Sigmoid colon (tissue), 3 donors: Measurements from ENCODE around the gene SDCCAG8.

ENCODE experiments used
- POLR2A ChIP-seq, 2 donors: fragments of 450-650 bp; IDR thresholded peaks; one replicate each; pipeline ENCODE4 v1.6.1; 2016; ENCODE audit warnings: antibody characterized with exemption in 2 of 2, mild to moderate bottlenecking in 2 of 2, moderate library complexity in 2 of 2
- TF ChIP-seq, protein P1 (sequence below), 4 experiments: fragments of 450-650 bp in 3 of 4; fragments of 200-600 bp in 1 of 4; IDR thresholded peaks; one replicate each; pipeline ENCODE4 v1.5.1; 2016 to 2019; ENCODE audit warnings: antibody characterized with exemption in 4 of 4, mild to moderate bottlenecking in 3 of 4, moderate library complexity in 2 of 4

DNA sequence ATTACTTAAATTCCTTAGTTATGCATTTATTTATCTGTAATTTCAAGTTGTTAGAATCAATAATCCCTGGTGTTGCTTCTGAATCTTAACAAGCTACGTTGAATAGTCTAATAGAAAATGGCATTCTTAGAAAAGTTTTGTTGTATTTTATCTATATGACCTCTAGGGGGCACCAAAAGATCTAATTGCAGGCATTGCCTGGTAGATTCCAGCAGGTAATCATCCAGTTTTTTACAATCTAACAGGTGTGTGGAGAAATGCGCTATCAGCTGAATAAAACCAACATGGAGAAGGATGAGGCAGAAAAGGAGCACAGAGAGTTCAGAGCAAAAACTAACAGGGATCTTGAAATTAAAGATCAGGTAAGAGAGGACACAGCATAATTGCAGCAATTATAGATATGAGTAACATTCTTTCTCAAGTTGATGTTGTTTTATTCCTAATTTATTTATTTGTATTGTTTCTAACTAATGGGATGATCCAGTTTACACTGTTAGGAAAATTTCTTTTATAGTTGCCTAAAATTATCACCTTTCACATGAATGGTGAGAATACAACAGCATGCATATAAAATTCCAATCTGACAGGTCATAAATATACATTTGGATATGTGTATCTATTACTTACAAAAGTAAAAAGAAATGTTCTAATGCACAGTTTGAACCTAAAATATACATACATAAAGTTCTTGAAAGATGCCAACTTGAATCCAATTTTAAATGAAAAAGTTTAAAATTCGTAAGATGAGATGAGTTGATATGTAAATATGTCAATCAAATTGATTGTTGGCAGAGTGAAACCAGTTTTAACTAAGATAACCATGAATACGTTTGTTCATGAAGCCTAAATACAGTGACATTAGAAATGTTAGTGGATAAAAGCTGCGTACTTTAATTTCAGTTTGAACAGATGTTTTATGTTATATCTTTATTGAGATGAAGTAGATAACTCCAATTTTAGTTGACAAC, 88.4 kb downstream of the SDCCAG8 start:
- TF ChIP-seq, protein P1, sequence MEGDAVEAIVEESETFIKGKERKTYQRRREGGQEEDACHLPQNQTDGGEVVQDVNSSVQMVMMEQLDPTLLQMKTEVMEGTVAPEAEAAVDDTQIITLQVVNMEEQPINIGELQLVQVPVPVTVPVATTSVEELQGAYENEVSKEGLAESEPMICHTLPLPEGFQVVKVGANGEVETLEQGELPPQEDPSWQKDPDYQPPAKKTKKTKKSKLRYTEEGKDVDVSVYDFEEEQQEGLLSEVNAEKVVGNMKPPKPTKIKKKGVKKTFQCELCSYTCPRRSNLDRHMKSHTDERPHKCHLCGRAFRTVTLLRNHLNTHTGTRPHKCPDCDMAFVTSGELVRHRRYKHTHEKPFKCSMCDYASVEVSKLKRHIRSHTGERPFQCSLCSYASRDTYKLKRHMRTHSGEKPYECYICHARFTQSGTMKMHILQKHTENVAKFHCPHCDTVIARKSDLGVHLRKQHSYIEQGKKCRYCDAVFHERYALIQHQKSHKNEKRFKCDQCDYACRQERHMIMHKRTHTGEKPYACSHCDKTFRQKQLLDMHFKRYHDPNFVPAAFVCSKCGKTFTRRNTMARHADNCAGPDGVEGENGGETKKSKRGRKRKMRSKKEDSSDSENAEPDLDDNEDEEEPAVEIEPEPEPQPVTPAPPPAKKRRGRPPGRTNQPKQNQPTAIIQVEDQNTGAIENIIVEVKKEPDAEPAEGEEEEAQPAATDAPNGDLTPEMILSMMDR (IDR thresholded peaks at IDR 0.05), result peak; percentile 24 to 73 (median 64)
- no peak for TF ChIP-seq POLR2A (IDR thresholded peaks at IDR 0.05)
